Natural killer cell treated with Interleukin-12 subunit alpha and Interleukin-12 subunit beta and Interleukin-15 and Interleukin-18, amount 100 ng/mL, for 72 hours (primary cell): ENCODE data around the gene CERS1. TPM values are rescaled to one million over a fixed set of nuclear protein-coding genes. Genes with fewer than 3 reads are reported as not detected.

Experiments used
- ATAC-seq, 2 donors: fragments of 150-1000 bp; cut with Tn5 transposase in 1 of 2; sonication (Bioruptor Pico), chemical (Tn5 transposase) in 1 of 2; 2 replicates each; pipeline ENCODE4 v1.10.0; 2021
- DNase-seq: peaks from one replicate; pipeline ENCODE4 v3.0.0; 2022; ENCODE audit warnings: low spot score
- H3K27ac Mint-ChIP-seq, 2 donors: 1 replicate in 1 of 2; 2 replicates in 1 of 2; pipeline ENCODE4 v1.8.0; 2022; ENCODE audit warnings: mixed read lengths in 2 of 2, mild to moderate bottlenecking in 1 of 2, moderate library complexity in 1 of 2
- H3K27me3 Mint-ChIP-seq, 2 donors: 1 replicate in 1 of 2; 2 replicates in 1 of 2; pipeline ENCODE4 v1.8.0; 2022; ENCODE audit warnings: mixed read lengths in 2 of 2
- H3K36me3 Mint-ChIP-seq: one replicate; pipeline ENCODE4 v1.8.0; 2022; ENCODE audit warnings: mixed read lengths
- H3K4me1 Mint-ChIP-seq, 2 donors: 1 replicate in 1 of 2; 2 replicates in 1 of 2; pipeline ENCODE4 v1.8.0; 2022; ENCODE audit warnings: low read depth in 2 of 2, mixed read lengths in 2 of 2, mild to moderate bottlenecking in 1 of 2
- H3K4me3 Mint-ChIP-seq: one replicate; pipeline ENCODE4 v1.8.0; 2022; ENCODE audit warnings: mixed read lengths
- H3K9me3 Mint-ChIP-seq: 2 replicates; pipeline ENCODE4 v1.8.0; 2022; ENCODE audit warnings: mixed read lengths
- total RNA-seq, 2 donors: library from RNA; stranded (reverse); gene quantifications; one replicate each; pipeline ENCODE4 v1.2.3, GENCODE V29; 2022

The CERS1 gene
- total RNA-seq, 2 donors from 2014 or later: not detected

- no peak overlapping the region for H3K4me3 Mint-ChIP-seq
Observed at GRCh38 chr19:18830488-18830887, 65.5 kb downstream of the CERS1 start.

GRCh38 chr19:18828786-18829185 lies 67.2 kb downstream of the CERS1 start:
- ATAC-seq (no peak), DNase-seq (no peak)
- Mint-ChIP-seq H3K36me3 (peaks cover under 1% of the 10 kb centered on the region), H3K9me3 (no peaks in the 10 kb centered on the region), H3K27me3 (peaks cover 8% of the 10 kb centered on the region in 2 donors), H3K27ac (peak overlapping the region in 1 of 2 donors; percentile 41), H3K4me3 (no peak overlapping the region), H3K4me1 (peaks cover 12% of the 10 kb centered on the region in 2 donors)

More at GRCh38 chr19:18830488-18830887, 65.5 kb downstream of the CERS1 start:
- no peak for ATAC-seq
- peaks cover 26 to 29% of the 10 kb centered on the region in 2 donors for H3K4me1 Mint-ChIP-seq
- H3K27me3 Mint-ChIP-seq: peaks cover 3 to 5% of the 10 kb centered on the region in 2 donors
- H3K36me3 Mint-ChIP-seq: peaks cover 8% of the 10 kb centered on the region
- no peak overlapping the region for H3K27ac Mint-ChIP-seq
- H3K9me3 Mint-ChIP-seq: no peaks in the 10 kb centered on the region
- DNase-seq: no peak

Other genes with a start within 250 kb of the CERS1 start
- gene CRTC1, start 212.5 kb downstream of the CERS1 start, total RNA-seq: 1 to 10 TPM; 7.6 to 9.3 TPM
- gene COMP, start 104.9 kb downstream of the CERS1 start, total RNA-seq: not detected
- 100 to 1,000 TPM; 104 to 150 TPM for gene UPF1, start 64.2 kb downstream of the CERS1 start, total RNA-seq
- gene COPE, start 23.2 kb upstream of the CERS1 start, total RNA-seq: 100 to 1,000 TPM; 204 to 275 TPM
- 100 to 1,000 TPM in 1 of 2 donors, 10 to 100 TPM in 1; 72.7 to 119 TPM for gene DDX49, start 23.6 kb upstream of the CERS1 start, total RNA-seq
- under 1 TPM in 1 of 2 donors, not detected in 1; 0.86 TPM for gene HOMER3, start 45.1 kb upstream of the CERS1 start, total RNA-seq
- 100 to 1,000 TPM; 102 to 196 TPM for gene SUGP2, start 137.4 kb upstream of the CERS1 start, total RNA-seq
- 10 to 100 TPM; 22.3 to 43.9 TPM for gene ARMC6, start 137.4 kb upstream of the CERS1 start, total RNA-seq
- gene SLC25A42, start 167.8 kb upstream of the CERS1 start, total RNA-seq: 10 to 100 TPM; 18.3 to 22.8 TPM
- gene TMEM161A, start 242.3 kb upstream of the CERS1 start, total RNA-seq: 10 to 100 TPM; 22.0 to 38.1 TPM